Thyroid gland (tissue), 4 donors: ENCODE measurements around the gene SAYSD1.

Source experiments
- CTCF ChIP-seq, 6 experiments: fragments of 200-600 bp in 3 of 6; fragments of 450-650 bp in 3 of 6; sonication (generic) in 3 of 6; IDR thresholded peaks; one replicate each; pipeline ENCODE4 v1.5.1; 2016 to 2019; ENCODE audit warnings: antibody characterized with exemption in 6 of 6, mild to moderate bottlenecking in 2 of 6, inconsistent platforms in 1 of 6, moderate library complexity in 1 of 6
- POLR2A ChIP-seq, 2 donors: fragments of 450-650 bp; IDR thresholded peaks; one replicate each; pipeline ENCODE4 v1.6.1; 2017; ENCODE audit warnings: antibody characterized with exemption in 2 of 2, mild to moderate bottlenecking in 2 of 2, moderate library complexity in 1 of 2

- TF ChIP-seq CTCF (IDR thresholded peaks at IDR 0.05) (no peak), POLR2A (IDR thresholded peaks at IDR 0.05) (no peak)
These were observed 53.4 kb downstream of the SAYSD1 start for GRCh38 chr6:39061588-39061987.
